Glutamatergic neuron (in vitro differentiated cells): ENCODE results near the gene LSG1. TPM values are rescaled to one million over a fixed set of nuclear protein-coding genes. Genes with fewer than 3 reads are reported as not detected.

Source experiments
- DNase-seq: peaks from one replicate; pipeline ENCODE4 v3.0.0; 2022
- H3K27ac Mint-ChIP-seq: one replicate; pipeline ENCODE4 v1.8.0; 2020; ENCODE audit warnings: mild to moderate bottlenecking, mixed read lengths, inconsistent platforms; ENCODE audit not compliant: unreplicated experiment
- H3K27me3 Mint-ChIP-seq: one replicate; pipeline ENCODE4 v1.8.0; 2020; ENCODE audit warnings: mild to moderate bottlenecking, moderate library complexity, mixed read lengths, inconsistent platforms; ENCODE audit not compliant: unreplicated experiment
- H3K36me3 Mint-ChIP-seq: one replicate; pipeline ENCODE4 v1.8.0; 2020; ENCODE audit warnings: mild to moderate bottlenecking, mixed read lengths, inconsistent platforms; ENCODE audit not compliant: unreplicated experiment
- H3K4me1 Mint-ChIP-seq: one replicate; pipeline ENCODE4 v1.8.0; 2020; ENCODE audit warnings: mild to moderate bottlenecking, low read depth, mixed read lengths, inconsistent platforms; ENCODE audit not compliant: unreplicated experiment
- H3K4me3 Mint-ChIP-seq: one replicate; pipeline ENCODE4 v1.8.0; 2020; ENCODE audit warnings: mild to moderate bottlenecking, mixed read lengths, inconsistent platforms; ENCODE audit not compliant: unreplicated experiment
- H3K9me3 Mint-ChIP-seq: one replicate; pipeline ENCODE4 v1.8.0; 2020; ENCODE audit warnings: mild to moderate bottlenecking, moderate library complexity, mixed read lengths, inconsistent platforms; ENCODE audit not compliant: unreplicated experiment
- total RNA-seq: library from RNA; stranded (reverse); fragmentation: NEBNext Ultra II Directional; extraction: Animal tissue kit (Norgen Biotek cat#: 25700); gene quantifications from one replicate; pipeline ENCODE4 v1.2.1, GENCODE V29; 2021; ENCODE audit not compliant: unreplicated experiment
- TF ChIP-seq, protein P1 (sequence below): fragments of 200-600 bp; sonication (generic); IDR thresholded peaks from one replicate; pipeline ENCODE4 v1.5.0; 2021; ENCODE audit not compliant: partially characterized antibody, unreplicated experiment

LSG1 gene
- total RNA-seq, 1 donor from 2014 or later = 26.5 TPM

DNA sequence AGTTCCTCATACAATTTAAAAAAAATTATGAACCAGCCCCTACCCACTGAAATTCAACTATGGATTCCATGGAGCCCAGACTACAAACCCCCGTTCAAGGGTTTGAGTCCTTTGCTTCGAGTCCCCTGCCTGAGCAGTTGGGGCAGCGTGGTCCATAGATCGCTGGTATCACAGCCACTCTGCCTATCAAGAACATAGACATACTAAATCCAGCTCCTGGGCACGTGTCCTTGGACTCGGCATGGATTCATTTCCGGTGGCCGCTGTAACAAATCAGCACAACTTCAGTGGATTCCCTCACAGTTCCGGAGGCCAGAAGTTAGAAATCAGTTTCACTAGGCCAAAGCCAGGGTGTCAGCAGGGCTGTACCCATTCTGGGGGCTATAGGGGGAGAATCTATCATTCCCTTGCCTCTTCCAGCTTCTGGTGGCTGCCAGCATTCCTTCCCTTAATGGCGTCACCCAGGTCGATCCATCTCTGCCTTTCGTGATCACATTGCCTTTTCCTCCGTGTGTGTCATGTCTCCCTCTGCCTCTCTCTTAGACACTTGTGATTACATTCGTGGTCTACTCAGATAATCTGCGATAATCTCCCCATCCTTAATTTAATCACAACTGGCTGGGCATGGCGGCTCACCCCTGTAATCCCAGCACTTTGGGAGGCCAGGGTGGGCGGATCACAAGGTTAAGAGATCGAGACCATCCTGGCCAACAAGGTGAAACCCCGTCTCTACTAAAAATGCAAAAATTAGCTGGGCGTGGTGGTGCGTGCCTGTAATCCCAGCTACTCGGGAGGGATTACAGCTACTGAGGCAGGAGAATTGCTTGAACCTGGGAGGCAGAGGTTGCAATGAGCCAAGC, 34.2 kb downstream of the LSG1 start:
- Mint-ChIP-seq H3K9me3 (peaks cover 3% of the 10 kb centered on the region), H3K36me3 (no peaks in the 10 kb centered on the region), H3K4me3 (no peak overlapping the region), H3K4me1 (no peaks in the 10 kb centered on the region), H3K27me3 (no peaks in the 10 kb centered on the region), H3K27ac (no peak overlapping the region)
- DNase-seq = no peak
- TF ChIP-seq, protein P1, sequence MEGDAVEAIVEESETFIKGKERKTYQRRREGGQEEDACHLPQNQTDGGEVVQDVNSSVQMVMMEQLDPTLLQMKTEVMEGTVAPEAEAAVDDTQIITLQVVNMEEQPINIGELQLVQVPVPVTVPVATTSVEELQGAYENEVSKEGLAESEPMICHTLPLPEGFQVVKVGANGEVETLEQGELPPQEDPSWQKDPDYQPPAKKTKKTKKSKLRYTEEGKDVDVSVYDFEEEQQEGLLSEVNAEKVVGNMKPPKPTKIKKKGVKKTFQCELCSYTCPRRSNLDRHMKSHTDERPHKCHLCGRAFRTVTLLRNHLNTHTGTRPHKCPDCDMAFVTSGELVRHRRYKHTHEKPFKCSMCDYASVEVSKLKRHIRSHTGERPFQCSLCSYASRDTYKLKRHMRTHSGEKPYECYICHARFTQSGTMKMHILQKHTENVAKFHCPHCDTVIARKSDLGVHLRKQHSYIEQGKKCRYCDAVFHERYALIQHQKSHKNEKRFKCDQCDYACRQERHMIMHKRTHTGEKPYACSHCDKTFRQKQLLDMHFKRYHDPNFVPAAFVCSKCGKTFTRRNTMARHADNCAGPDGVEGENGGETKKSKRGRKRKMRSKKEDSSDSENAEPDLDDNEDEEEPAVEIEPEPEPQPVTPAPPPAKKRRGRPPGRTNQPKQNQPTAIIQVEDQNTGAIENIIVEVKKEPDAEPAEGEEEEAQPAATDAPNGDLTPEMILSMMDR = no peak

- Mint-ChIP-seq H3K4me3 (no peak overlapping the region), H3K4me1 (no peaks in the 10 kb centered on the region), H3K36me3 (no peaks in the 10 kb centered on the region), H3K9me3 (peaks cover 3% of the 10 kb centered on the region), H3K27me3 (no peaks in the 10 kb centered on the region), H3K27ac (no peak overlapping the region)
- TF ChIP-seq, protein P1 = no peak
- DNase-seq = no peak
Measured at GRCh38 chr3:194637066-194637465, 34.9 kb downstream of the LSG1 start.

- Mint-ChIP-seq H3K4me3 (peak within 1 kb of the TSS; percentile 89), H3K27ac (peak within 1 kb of the TSS; percentile 94), H3K9me3 (peaks cover 3% of the 10 kb centered on the region), H3K36me3 (peaks cover under 1% of the 10 kb centered on the region), H3K4me1 (no peaks in the 10 kb centered on the region), H3K27me3 (peaks cover 2% of the 10 kb centered on the region)
- TF ChIP-seq, protein P1 = peak; percentile 77
- DNase-seq = peak; percentile 91
Measured at GRCh38 chr3:194633349-194634004, 38.5 kb downstream of the LSG1 start, which contains the start of gene TMEM44. TSS of gene TMEM44 (minus strand) at chr3:194633419. CDS start at chr3:194633215, 204 bp downstream.

DNA sequence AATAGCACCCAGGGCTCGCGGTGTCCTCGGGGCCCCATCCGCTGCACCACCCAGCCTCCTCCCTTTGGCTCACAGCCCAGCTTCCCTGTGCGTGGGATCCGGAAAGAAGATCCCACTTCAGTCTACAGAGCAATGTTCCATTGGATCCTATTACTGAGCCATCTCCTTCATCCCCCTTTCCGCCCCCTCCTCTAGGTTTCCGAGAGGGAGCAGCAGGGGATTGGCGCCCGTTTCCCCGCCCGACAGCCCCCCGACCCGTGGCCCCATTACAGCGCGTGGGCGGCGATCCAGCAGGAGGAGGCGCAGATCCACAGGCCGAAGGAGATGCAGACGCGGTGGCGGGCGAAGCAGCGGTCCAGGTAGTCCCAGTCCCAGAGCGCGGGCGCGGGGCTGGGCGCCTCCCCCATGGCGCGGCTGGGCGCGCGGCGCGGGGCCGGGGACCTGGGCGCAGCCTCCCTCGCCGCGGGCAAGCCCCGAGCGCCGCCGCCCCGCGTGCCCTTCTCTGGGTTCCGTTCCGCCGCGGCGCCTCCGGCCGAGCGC, 39.1 kb downstream of the LSG1 start:
- peak overlapping the region; percentile 89 for H3K4me3 Mint-ChIP-seq
- peaks cover 6% of the 10 kb centered on the region for H3K36me3 Mint-ChIP-seq
- TF ChIP-seq, protein P1 = no peak
- H3K9me3 Mint-ChIP-seq = peaks cover 3% of the 10 kb centered on the region
- H3K27ac Mint-ChIP-seq = no peak overlapping the region
- peaks cover 2% of the 10 kb centered on the region for H3K27me3 Mint-ChIP-seq
- DNase-seq = no peak
- no peaks in the 10 kb centered on the region for H3K4me1 Mint-ChIP-seq
